Ishikawa (cell line): ENCODE results near the gene IL17RA.

Source experiments
- CEBPB ChIP-seq: IDR thresholded peaks from 2 replicates; pipeline ENCODE4 v1.6.1; 2012
- EGR1 ChIP-seq: IDR thresholded peaks from 2 replicates; pipeline ENCODE4 v1.6.1; 2012
- EP300 ChIP-seq: IDR thresholded peaks from 2 replicates; pipeline ENCODE4 v1.6.1; 2012; ENCODE audit warnings: borderline replicate concordance
- RAD21 ChIP-seq: IDR thresholded peaks from 2 replicates; pipeline ENCODE4 v1.6.1; 2012; ENCODE audit warnings: low read depth
- REST ChIP-seq: IDR thresholded peaks from 2 replicates; pipeline ENCODE4 v1.6.1; 2012; ENCODE audit warnings: low read depth, mild to moderate bottlenecking
- TAF1 ChIP-seq: IDR thresholded peaks from 2 replicates; pipeline ENCODE4 v1.6.1; 2012; ENCODE audit warnings: low read depth, mild to moderate bottlenecking
- TEAD4 ChIP-seq: IDR thresholded peaks from 2 replicates; pipeline ENCODE4 v1.6.1; 2012
- USF1 ChIP-seq: IDR thresholded peaks from 2 replicates; pipeline ENCODE4 v1.6.1; 2012
- YY1 ChIP-seq: IDR thresholded peaks from 2 replicates; pipeline ENCODE4 v1.6.1; 2012; ENCODE audit warnings: low read depth
- TF ChIP-seq, protein P1 (sequence below): IDR thresholded peaks from 2 replicates; pipeline ENCODE4 v1.6.1; 2012

GRCh38 chr22:17135153-17135760, 50.5 kb downstream of the IL17RA start:
- TF ChIP-seq TAF1 (no peak), USF1 (no peak), YY1 (no peak), CEBPB (no peak), EP300 (no peak), EGR1 (no peak), REST (no peak), TEAD4 (no peak), RAD21 (no peak)
- TF ChIP-seq, protein P1, sequence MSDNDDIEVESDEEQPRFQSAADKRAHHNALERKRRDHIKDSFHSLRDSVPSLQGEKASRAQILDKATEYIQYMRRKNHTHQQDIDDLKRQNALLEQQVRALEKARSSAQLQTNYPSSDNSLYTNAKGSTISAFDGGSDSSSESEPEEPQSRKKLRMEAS = no peak
